ENCODE measurements around the gene EPHB1.

DNA sequence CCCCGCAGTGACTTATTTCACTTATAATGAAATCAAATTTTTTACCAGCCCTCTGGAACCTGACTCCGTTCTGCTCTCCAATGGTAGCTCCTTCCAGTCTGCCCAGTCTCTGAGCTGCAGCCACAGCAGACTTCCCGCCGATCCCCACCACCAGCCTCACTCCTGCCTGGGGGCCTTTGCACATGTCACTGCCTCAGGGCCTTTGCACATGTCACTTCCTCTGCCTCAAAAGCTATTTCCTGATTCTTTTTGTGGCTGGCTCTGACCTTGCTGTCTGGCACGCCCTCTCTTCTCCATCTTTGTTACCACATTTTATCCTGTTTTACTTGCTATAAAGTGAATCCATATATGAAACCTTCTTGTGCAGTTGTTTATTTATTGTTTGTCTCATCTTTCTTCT lies 277.4 kb downstream of the EPHB1 start:
- TF ChIP-seq POLR2AphosphoS5 (IDR thresholded peaks at IDR 0.05; ENCODE audit: low read depth, low read length), result no peak
- TF ChIP-seq POLR2A (IDR thresholded peaks at IDR 0.05; ENCODE audit: low read depth, low read length), result no peak
- TF ChIP-seq TAF1 (IDR thresholded peaks at IDR 0.05; ENCODE audit: low read depth, low read length), result no peak
- TF ChIP-seq POU2F2 (IDR thresholded peaks at IDR 0.05; ENCODE audit: low read depth, low read length), result no peak
- TF ChIP-seq PAX5 (IDR thresholded peaks at IDR 0.05; ENCODE audit: insufficient read depth, low read length, severe bottlenecking), result no peak

Data from GM12891 (cell line).